Neuronal stem cell (in vitro differentiated cells): ENCODE measurements around the gene LTV1.

ENCODE experiments used
- DNase-seq: peaks from one replicate; pipeline ENCODE4 v3.0.0-alpha.2; 2013; ENCODE audit warnings: low spot score
- H2AFZ ChIP-seq: one replicate; pipeline ENCODE4 v1.6.1; 2013; ENCODE audit warnings: mild to moderate bottlenecking, low read length, inconsistent platforms
- H2AK5ac ChIP-seq: 2 replicates; pipeline ENCODE4 v1.6.1; 2013; ENCODE audit warnings: low read depth, mild to moderate bottlenecking, inconsistent platforms, low read length, moderate library complexity, mixed read lengths
- H2BK120ac ChIP-seq: 2 replicates; pipeline ENCODE4 v1.6.1; 2013; ENCODE audit warnings: low read depth, mild to moderate bottlenecking, inconsistent platforms, low read length, moderate library complexity, mixed read lengths
- H2BK12ac ChIP-seq: one replicate; pipeline ENCODE4 v1.6.1; 2013; ENCODE audit warnings: low read length, inconsistent platforms
- H2BK15ac ChIP-seq: 2 replicates; pipeline ENCODE4 v1.6.1; 2013; ENCODE audit warnings: mild to moderate bottlenecking, low read length, inconsistent platforms, mixed read lengths
- H2BK5ac ChIP-seq: one replicate; pipeline ENCODE4 v1.6.1; 2013; ENCODE audit warnings: inconsistent platforms, mild to moderate bottlenecking, low read length, moderate library complexity
- H3K14ac ChIP-seq: one replicate; pipeline ENCODE4 v1.6.1; 2013; ENCODE audit warnings: low read length, inconsistent platforms
- H3K18ac ChIP-seq: 2 replicates; pipeline ENCODE4 v1.6.1; 2013; ENCODE audit warnings: low read length, inconsistent platforms
- H3K23ac ChIP-seq: 2 replicates; pipeline ENCODE4 v1.6.1; 2013; ENCODE audit warnings: low read depth, mild to moderate bottlenecking, mixed read lengths, low read length, inconsistent platforms; ENCODE audit not compliant: poor library complexity
- H3K27ac ChIP-seq: replicated peaks from 3 replicates; pipeline ENCODE4 v1.5.1; 2013; ENCODE audit warnings: low read length, inconsistent platforms
- H3K27me3 ChIP-seq, 3 experiments: 2 replicates each; pipeline ENCODE4 v1.6.1; 2013; ENCODE audit warnings: low read length in 3 of 3, mild to moderate bottlenecking in 2 of 3, inconsistent platforms in 1 of 3, low read depth in 1 of 3, mixed read lengths in 1 of 3, moderate library complexity in 1 of 3; ENCODE audit not compliant: control insufficient read depth in 3 of 3, insufficient read depth in 3 of 3
- H3K36me3 ChIP-seq, 2 donors: replicated peaks in 1 of 2; 2 replicates each; pipeline ENCODE4 v1.6.1; 2013; ENCODE audit warnings: low read length in 2 of 2; ENCODE audit not compliant: control insufficient read depth in 2 of 2, insufficient read depth in 2 of 2
- H3K4ac ChIP-seq: 2 replicates; pipeline ENCODE4 v1.6.1; 2013; ENCODE audit warnings: inconsistent platforms, mild to moderate bottlenecking, low read length, moderate library complexity
- H3K4me1 ChIP-seq, 2 donors: 1 replicate in 1 of 2; 2 replicates in 1 of 2; pipeline ENCODE4 v1.6.1; 2013; ENCODE audit warnings: low read length in 2 of 2, low read depth in 1 of 2; ENCODE audit not compliant: control insufficient read depth in 2 of 2, insufficient read depth in 1 of 2
- H3K4me2 ChIP-seq: one replicate; pipeline ENCODE4 v1.6.1; 2013; ENCODE audit warnings: mild to moderate bottlenecking, low read length, inconsistent platforms; ENCODE audit not compliant: insufficient read depth, poor library complexity, severe bottlenecking
- H3K4me3 ChIP-seq, 2 donors: 2 replicates each; pipeline ENCODE4 v1.5.1; 2013; ENCODE audit warnings: low read length in 2 of 2, mild to moderate bottlenecking in 2 of 2, inconsistent platforms in 1 of 2, moderate library complexity in 1 of 2
- H3K79me1 ChIP-seq: one replicate; pipeline ENCODE4 v1.6.1; 2013; ENCODE audit warnings: low read depth, mild to moderate bottlenecking, inconsistent platforms, low read length, moderate library complexity
- H3K9ac ChIP-seq: one replicate; pipeline ENCODE4 v1.6.1; 2013; ENCODE audit warnings: mild to moderate bottlenecking, low read depth, low read length, inconsistent platforms; ENCODE audit not compliant: poor library complexity
- H3K9me3 ChIP-seq, 2 donors: replicated peaks in 1 of 2; 2 replicates each; pipeline versions ENCODE3 to v1.6.1; 2013; ENCODE audit warnings: low read length in 2 of 2, mild to moderate bottlenecking in 2 of 2, inconsistent platforms in 1 of 2, low read depth in 1 of 2, mixed read lengths in 1 of 2, moderate library complexity in 1 of 2; ENCODE audit not compliant: control insufficient read depth in 2 of 2, insufficient read depth in 1 of 2
- H4K8ac ChIP-seq: one replicate; pipeline ENCODE4 v1.6.1; 2013; ENCODE audit warnings: low read depth, mild to moderate bottlenecking, inconsistent platforms, low read length, moderate library complexity
- H4K91ac ChIP-seq: one replicate; pipeline ENCODE4 v1.6.1; 2013; ENCODE audit warnings: low read length, low read depth, mild to moderate bottlenecking, inconsistent platforms; ENCODE audit not compliant: poor library complexity
- WGBS, 2 donors: extraction: QIAGEN DNeasy Blood & Tissue Kit; methylation state at CpG; one replicate each; pipeline ENCODE4 v1.1.7; 2013; ENCODE audit warnings: missing lambda C conversion rate in 2 of 2, mixed read lengths in 1 of 2; ENCODE audit not compliant: insufficient read length in 2 of 2, insufficient replicate concordance in 1 of 2; ENCODE audit errors: extremely low coverage in 2 of 2; 5-methylcytosine and 5-hydroxymethylcytosine counted together

Gene LTV1

DNA sequence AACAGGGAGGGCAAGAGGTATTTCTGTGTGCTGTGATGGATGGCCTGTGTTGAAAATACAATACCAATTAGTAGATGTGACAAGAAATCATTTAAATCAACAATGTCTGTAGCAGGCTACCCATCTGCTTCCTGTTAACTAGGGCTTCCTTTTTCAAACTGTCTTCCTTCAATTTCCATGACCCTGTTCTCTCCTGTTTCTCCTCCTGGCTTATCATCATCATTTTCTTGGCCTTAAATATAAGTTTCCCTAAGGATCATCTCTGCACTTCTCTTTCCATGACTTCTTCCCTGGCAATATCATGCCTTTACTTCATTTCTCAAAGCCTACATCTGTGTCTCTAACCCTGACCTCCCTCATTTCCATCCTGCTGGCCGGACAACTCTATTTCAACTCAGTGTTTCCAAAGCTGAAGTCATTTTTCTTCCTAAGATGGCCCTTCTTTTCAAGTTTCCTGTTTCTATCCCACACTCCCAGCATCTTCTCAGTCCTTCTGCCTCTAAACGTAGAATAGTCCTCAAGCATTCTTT is 39.3 kb downstream of the LTV1 start:
- Histone ChIP-seq H3K27ac (no peak overlapping the region), H3K4ac (no peak overlapping the region), H4K8ac (no peak overlapping the region), H3K23ac (no peak overlapping the region), H3K27me3 (no peaks in the 10 kb centered on the region), H3K14ac (no peak overlapping the region), H3K79me1 (no peaks in the 10 kb centered on the region), H2BK12ac (no peak overlapping the region), H3K9me3 (peaks cover 0 to 5% of the 10 kb centered on the region in 2 donors), H3K36me3 (no peaks in the 10 kb centered on the region), H3K18ac (no peak overlapping the region), H3K4me1 (no peaks in the 10 kb centered on the region), H3K9ac (no peak overlapping the region), H2AK5ac (no peak overlapping the region), H3K4me2 (no peak overlapping the region), H2BK120ac (no peak overlapping the region), H2BK5ac (no peak overlapping the region), H4K91ac (no peak overlapping the region), H2BK15ac (no peak overlapping the region), H2AFZ (peak overlapping the region; percentile 8), H3K4me3 (no peak overlapping the region)
- no CpG with 5 or more reads among the region's 2 CpGs for WGBS, 2 donors
- no peak for DNase-seq

DNA sequence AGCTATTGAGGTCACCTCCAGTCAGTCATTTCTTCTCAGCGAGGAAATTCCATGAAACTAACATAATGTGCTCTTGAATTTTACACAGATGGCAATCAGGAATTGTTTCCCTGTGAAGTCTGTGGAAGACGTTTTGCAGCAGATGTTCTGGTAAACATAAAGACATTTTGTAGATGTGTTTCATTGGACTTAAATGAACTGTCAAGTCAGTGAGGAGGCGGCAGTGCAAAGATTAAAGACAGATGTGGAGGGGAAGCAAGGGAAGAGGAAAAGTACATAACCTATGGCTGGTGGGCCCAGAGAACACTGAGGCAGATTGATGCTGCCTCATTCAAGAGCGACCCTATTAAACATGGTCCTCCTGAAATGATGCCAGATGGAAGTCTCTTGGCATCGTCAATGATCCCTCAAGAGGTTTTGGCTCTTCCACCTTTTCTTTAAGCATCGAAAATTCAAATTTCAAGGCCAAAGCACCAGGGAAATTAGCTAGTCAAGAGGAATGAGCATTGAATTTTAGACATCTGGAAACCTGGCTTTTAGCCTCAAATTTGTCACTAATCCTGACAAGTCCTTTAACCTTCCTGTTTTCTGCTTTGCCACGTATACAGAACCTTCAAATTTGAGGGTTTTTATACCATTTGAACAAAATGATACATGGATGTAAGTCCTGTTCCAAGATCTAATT is 41.2 kb downstream of the LTV1 start:
- Histone ChIP-seq H3K23ac (no peak overlapping the region), H3K4me3 (no peak overlapping the region), H4K8ac (no peak overlapping the region), H3K14ac (no peak overlapping the region), H2BK120ac (no peak overlapping the region), H2AK5ac (no peak overlapping the region), H3K36me3 (no peaks in the 10 kb centered on the region), H3K4me1 (no peaks in the 10 kb centered on the region), H2BK5ac (no peak overlapping the region), H4K91ac (no peak overlapping the region), H3K27ac (no peak overlapping the region), H2BK15ac (no peak overlapping the region), H3K79me1 (no peaks in the 10 kb centered on the region), H2AFZ (no peak overlapping the region), H2BK12ac (no peak overlapping the region), H3K9me3 (no peaks in the 10 kb centered on the region), H3K4me2 (no peak overlapping the region), H3K4ac (no peak overlapping the region), H3K9ac (no peak overlapping the region), H3K27me3 (no peaks in the 10 kb centered on the region), H3K18ac (no peak overlapping the region)
- WGBS, 2 donors: no CpG with 5 or more reads among the region's 7 CpGs
- DNase-seq: no peak

DNA sequence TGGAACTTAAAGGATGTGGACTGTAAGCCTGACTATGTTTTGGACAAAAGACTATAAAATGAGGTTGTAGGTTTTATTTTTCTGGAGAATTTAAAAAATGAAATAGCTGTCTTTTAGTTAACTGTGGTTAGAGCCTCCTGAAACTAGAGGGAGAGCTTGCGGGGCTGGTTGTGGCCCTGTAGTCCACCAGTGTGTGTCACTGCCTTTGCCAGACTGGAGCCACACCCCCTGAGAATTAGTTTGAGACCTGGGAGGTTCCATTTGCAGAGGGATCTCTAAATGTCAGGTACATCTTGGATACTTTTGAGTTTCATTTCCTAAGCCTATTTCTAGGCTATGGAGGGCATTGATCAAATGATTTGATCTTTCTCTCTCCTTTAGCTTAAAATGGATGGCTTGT is 42.0 kb downstream of the LTV1 start:
- Histone ChIP-seq H2BK5ac (no peak overlapping the region), H3K27ac (no peak overlapping the region), H2AK5ac (no peak overlapping the region), H3K23ac (no peak overlapping the region), H2AFZ (no peak overlapping the region), H3K9me3 (no peaks in the 10 kb centered on the region), H2BK12ac (no peak overlapping the region), H4K91ac (no peak overlapping the region), H3K9ac (no peak overlapping the region), H4K8ac (no peak overlapping the region), H3K36me3 (no peaks in the 10 kb centered on the region), H3K27me3 (no peaks in the 10 kb centered on the region), H3K4ac (no peak overlapping the region), H3K4me2 (no peak overlapping the region), H3K18ac (no peak overlapping the region), H3K79me1 (no peaks in the 10 kb centered on the region), H2BK120ac (no peak overlapping the region), H2BK15ac (no peak overlapping the region), H3K4me1 (no peaks in the 10 kb centered on the region), H3K14ac (no peak overlapping the region), H3K4me3 (no peak overlapping the region)
- no peak for DNase-seq
- no CpG with 5 or more reads among the region's 1 CpG for WGBS, 2 donors

DNA sequence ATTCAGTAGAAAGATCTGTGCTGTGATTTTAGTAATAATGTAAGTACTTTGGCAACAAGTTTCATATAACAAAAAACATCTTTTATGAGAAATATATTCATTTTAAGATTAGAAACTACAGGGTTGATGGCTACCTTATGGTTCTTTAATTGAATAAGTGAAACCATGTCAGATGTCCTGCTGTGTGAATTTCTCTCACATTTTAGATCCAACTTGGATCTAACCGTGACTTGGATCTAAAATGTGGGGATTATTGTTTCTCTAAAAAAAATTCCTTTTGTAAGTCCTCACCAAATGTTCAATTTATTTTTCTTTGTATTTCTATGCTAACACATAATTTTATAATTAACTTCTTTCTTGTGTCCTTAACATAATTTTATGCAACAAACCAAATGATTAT is 51.5 kb downstream of the LTV1 start:
- WGBS, 2 donors: no CpG with 5 or more reads among the region's 1 CpG
- H3K79me1 ChIP-seq: no peaks in the 10 kb centered on the region
- H4K8ac ChIP-seq: no peak overlapping the region
- DNase-seq: no peak
- no peak overlapping the region for H3K14ac ChIP-seq
- no peak overlapping the region for H3K18ac ChIP-seq
- no peak overlapping the region for H2BK120ac ChIP-seq
- no peaks in the 10 kb centered on the region for H3K9me3 ChIP-seq
- H2BK15ac ChIP-seq: no peak overlapping the region
- no peak overlapping the region for H3K4me3 ChIP-seq
- H3K4me1 ChIP-seq: no peaks in the 10 kb centered on the region
- no peak overlapping the region for H2BK12ac ChIP-seq
- H3K27ac ChIP-seq: no peak overlapping the region
- H3K36me3 ChIP-seq: no peaks in the 10 kb centered on the region
- no peak overlapping the region for H2BK5ac ChIP-seq
- no peak overlapping the region for H3K9ac ChIP-seq
- H2AFZ ChIP-seq: no peak overlapping the region
- no peak overlapping the region for H3K4ac ChIP-seq
- no peak overlapping the region for H3K4me2 ChIP-seq
- H2AK5ac ChIP-seq: no peak overlapping the region
- H3K27me3 ChIP-seq: no peaks in the 10 kb centered on the region
- no peak overlapping the region for H4K91ac ChIP-seq
- H3K23ac ChIP-seq: no peak overlapping the region
